GM18870 (cell line): ENCODE results near the gene FAM163B.
"Not testable (repeated sequence)": the region's sequence is repeated elsewhere in the genome, so short reads cannot be mapped to it uniquely, and the experiment has no call there.

Experiments
- ATAC-seq: cut with Tn5 transposase; IDR thresholded peaks from one replicate; pipeline ENCODE4 v1.9.1; 2021; ENCODE audit warnings: moderate library complexity; ENCODE audit not compliant: unreplicated experiment

The FAM163B gene

DNA sequence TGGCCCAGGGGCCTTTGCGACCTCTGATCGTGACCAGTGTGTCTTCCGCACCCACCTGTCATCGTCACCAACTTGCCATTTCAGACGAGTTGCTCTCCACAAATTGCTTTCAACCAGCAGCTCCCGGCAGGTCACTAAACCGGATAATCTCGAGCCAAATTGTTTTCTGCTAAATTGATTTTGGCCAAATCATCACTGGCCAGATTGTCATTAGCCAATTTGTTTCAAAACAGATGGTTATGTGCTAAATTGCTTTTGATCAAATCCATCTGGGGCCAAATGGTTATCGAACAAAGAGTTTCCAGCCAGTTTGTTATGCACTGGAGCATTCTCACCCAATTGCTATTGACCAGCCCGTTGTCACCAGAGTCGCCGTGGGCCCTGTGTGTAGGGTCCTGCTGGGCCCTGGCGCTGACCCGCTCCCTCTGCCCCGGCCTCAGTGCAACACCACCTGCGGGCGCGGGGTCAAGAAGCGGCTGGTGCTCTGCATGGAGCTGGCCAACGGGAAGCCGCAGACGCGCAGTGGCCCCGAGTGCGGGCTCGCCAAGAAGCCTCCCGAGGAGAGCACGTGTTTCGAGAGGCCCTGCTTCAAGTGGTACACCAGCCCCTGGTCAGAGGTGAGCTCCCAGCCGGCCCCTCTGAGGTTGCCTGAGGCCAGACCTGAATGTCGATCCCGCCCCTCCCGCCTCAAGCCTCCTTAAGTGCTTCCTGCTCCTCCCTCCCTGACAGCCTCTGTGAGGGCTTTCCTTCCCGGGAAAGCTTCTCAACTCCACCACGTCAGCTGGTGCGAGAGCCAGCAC lies 39.1 kb downstream of the FAM163B start:
- no peak for ATAC-seq

DNA sequence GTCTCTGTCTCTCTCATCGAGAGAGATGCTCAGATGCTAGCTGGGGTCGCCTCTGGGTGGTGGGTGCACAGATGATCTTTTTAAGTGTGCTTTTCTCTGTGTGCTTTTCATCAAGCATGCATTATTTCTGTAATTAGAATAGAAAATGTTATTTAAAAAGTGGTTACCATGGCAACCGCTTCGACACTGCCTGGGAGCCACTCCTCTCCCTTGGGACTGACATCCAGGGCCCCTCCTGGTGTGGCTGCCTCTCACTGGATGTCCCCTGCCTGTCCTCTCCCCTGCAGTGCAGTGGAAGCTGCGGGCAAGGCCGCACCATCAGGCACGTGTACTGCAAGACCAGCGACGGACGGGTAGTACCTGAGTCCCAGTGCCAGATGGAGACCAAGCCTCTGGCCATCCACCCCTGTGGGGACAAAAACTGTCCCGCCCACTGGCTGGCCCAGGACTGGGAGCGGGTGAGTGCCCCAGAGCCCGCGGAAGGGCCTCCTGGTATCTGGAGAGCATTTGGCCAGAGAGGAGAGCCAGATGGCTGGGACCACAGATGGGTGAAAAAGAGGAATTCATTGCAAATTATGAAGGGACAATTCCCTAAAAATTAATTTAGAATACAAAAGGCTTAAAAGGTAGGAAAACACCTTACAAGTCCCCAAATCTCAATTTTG lies 39.9 kb downstream of the FAM163B start:
- ATAC-seq = no peak

DNA sequence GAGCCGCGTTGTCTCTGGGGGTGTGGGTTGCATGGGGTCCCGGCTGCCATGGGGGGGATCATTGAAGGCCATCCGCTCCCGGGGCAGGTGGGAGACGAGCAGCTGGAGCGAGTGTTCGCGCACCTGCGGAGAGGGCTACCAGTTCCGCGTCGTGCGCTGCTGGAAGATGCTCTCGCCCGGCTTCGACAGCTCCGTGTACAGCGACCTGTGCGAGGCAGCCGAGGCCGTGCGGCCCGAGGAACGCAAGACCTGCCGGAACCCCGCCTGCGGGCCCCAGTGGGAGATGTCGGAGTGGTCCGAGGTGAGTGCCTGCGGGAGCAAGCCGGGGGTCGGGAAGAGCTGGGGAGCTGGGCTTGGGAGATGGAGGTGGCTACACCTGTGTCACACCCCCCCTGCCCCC lies 41.0 kb downstream of the FAM163B start:
- ATAC-seq = no peak

DNA sequence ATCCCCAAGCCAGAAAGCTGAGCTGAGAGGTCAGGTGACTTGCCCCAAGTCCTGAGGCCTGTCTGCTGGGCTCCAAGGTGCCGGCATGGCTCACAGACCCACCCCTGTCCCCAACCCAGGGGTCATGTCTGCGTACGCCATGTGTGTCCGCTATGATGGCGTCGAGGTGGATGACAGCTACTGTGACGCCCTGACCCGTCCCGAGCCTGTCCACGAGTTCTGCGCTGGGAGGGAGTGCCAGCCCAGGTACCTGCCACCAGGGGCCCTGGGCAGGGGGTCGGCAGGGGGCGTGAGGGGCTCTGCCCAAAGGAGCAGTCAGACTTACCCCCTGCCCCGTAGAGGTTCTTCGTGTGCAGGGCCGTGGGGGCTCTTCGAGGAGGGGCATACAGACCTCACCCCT lies 42.4 kb downstream of the FAM163B start:
- no peak for ATAC-seq

DNA sequence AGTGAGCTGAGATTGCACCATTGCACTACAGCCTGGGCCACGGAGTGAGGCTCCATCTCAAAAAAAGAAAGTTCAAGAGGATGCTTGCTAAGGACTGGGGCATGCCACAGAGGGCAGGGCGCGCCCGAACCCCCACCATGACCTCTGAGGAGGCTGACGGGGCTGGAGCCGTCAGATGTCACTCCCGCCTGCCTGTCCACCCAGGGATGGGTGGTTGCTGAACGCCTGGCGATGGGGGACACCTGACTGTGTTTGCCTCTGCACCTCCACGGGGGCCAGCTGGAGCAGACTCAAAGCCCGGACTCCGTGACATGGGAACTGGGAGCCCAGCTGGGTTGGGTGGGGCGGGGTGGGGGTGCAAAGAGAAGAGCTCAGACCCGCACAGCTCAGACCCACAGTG lies 42.8 kb downstream of the FAM163B start:
- ATAC-seq = no peak

DNA sequence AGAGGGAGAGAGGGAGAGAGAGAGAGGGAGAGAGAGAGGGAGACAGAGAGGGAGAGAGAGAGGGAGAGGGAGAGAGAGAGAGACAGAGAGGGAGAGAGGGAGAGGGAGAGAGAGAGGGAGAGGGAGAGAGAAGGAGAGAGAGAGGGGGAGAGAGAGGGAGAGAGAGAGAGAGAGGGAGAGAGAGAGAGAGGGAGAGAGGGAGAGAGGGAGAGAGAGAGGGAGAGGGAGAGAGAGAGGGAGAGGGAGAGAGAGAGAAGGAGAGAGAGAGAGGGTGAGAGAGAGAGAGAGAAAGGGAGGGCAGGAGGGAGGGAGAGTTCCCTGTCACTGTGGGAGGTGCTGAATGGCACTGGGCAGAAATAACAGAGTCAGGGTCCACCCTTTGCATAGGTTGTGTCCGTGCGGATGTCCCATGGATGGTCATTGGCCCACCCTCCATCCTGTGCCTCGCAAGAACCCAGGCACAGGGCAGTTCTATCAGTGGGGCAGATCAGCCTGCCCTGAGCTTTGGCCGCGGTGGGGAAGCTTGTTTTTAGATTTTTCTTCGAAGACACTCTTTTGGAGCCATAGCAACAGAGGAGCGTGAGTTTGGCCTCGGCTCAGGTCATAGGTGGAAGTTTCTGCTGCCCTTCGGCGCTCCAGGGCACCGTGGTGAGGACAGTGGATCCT lies 44.6 kb downstream of the FAM163B start:
- no peak for ATAC-seq

DNA sequence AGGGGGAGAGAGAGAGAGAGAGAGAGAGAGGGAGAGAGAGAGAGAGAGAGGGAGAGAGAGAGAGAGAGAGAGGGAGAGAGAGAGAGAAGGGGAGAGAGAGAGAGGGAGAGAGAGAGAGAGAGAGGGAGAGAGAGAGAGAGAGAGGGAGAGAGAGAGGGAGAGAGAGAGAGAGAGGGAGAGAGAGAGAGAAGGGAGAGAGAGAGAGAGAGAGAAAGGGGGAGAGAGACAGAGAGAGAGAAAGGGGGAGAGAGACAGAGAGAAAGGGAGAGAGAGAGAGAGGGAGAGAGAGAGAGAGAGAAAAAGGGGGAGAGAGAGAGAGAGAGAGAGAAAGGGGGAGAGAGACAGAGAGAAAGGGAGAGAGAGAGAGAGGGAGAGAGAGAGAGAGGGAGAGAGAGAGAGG lies 45.4 kb downstream of the FAM163B start:
- ATAC-seq = not testable (repeated sequence)

DNA sequence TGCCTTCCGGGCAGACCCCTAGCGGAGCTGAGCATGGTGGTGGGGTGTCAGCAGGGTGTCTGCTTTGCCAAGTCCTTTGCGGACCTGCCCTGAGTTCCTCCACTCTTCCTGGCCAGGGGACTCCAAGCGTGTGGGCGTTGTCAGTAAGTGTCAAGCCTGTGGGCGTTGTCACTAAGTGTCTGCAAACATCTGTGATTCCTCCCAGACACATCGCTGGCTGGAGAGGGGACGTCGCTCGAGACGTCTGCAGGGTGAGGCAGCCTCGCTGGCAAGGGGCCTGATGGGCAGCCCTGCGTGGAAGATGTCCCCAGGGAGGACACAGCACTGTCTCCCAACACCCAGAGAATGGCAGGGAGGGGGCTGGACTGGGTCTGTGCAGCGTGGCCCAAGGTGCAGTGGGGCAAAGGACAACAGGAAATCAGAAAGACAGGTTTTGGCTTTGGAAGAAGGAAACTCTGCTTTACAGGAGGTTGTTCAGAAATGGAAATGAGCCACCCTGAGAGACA lies 45.8 kb downstream of the FAM163B start:
- no peak for ATAC-seq

DNA sequence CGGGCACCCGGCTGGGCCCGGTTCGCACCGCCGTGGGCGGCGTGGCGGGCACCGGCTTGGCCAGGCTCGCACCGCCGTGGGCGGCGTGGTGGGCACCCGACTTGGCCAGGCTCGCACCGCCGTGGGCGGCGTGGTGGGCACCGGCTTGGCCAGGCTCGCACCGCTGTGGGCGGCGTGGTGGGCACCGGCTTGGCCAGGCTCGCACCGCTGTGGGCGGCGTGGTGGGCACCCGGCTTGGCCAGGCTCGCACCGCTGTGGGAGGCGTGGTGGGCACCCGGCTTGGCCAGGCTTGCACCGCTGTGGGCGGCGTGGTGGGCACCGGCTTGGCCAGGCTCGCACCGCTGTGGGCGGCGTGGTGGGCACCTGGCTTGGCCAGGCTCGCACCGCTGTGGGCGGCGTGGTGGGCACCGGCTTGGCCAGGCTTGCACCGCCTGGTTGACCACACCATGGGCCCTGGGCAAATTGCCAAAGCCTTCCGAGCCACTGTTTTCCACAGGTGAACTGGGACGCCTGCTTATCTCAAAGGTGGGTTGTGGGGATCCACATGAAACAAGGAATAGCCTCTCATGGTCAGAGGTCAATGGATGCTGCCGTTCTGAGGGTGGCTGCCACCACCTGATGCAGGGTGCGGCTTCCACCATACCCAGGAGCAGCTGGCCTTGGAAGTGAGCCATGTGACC lies 46.4 kb downstream of the FAM163B start:
- no peak for ATAC-seq

DNA sequence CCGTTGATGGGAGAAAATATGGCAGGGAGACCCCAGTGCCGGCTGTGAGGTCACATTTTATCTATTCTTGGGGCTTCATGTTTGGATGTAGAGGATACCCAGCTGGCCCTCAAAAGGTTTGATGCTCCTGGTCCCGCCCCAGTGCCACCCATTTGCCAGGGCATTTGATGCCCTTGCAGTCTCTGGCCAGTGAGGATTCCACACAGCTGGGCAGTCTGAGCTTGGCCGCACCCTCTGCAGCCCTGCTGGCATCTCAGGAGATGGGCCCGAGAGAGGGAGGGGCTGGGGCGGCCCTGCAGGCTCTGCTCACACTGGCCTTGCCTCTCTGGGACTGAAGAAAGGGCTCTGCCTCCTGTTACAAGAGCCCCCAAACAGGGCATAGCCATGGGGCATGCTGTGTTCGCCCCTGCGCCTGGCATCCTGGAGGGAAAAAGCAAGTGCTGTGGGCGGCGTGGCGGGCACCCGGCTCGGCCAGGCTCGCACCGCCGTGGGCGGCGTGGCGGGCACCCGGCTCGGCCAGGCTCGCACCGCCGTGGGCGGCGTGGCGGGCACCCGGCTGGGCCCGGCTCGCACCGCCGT lies 47.1 kb downstream of the FAM163B start:
- no peak for ATAC-seq

DNA sequence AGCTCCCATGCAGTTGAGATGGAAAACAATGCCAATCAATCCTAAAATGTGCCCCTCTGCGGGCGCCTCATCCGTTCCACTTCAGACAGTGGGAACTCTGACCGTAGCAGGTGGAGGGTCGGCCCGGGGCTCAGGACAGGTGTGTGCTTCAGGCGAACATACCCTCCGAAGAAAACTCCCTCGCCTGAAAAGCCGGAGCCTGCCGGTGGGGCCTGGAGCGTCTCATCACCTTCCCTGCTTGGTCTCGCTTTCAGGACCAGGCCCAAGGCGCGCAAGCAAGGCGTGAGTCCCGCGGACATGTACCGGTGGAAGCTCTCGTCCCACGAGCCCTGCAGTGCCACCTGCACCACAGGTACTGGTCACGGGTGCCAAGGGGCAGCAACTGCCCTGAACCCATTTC lies 48.2 kb downstream of the FAM163B start:
- no peak for ATAC-seq

DNA sequence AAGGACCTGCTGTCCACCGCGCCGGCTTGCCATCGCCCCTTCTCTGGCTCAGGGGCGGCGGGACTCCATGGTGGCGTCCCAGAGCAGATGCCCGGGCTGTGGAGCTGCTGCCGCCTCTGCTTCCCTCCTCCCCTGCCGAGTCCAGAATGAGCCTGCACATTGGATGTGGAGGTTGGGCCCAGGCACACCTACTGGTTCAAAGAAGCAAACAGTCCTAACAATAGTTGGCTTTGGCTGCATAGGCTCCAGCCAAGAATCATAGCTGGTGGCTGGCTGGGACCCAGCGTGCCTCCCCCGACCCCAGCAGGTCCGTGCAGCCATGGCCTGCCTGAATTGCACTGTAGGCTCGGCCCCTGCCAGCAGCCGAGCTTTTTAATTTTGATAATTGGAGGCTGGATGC lies 48.9 kb downstream of the FAM163B start:
- no peak for ATAC-seq

DNA sequence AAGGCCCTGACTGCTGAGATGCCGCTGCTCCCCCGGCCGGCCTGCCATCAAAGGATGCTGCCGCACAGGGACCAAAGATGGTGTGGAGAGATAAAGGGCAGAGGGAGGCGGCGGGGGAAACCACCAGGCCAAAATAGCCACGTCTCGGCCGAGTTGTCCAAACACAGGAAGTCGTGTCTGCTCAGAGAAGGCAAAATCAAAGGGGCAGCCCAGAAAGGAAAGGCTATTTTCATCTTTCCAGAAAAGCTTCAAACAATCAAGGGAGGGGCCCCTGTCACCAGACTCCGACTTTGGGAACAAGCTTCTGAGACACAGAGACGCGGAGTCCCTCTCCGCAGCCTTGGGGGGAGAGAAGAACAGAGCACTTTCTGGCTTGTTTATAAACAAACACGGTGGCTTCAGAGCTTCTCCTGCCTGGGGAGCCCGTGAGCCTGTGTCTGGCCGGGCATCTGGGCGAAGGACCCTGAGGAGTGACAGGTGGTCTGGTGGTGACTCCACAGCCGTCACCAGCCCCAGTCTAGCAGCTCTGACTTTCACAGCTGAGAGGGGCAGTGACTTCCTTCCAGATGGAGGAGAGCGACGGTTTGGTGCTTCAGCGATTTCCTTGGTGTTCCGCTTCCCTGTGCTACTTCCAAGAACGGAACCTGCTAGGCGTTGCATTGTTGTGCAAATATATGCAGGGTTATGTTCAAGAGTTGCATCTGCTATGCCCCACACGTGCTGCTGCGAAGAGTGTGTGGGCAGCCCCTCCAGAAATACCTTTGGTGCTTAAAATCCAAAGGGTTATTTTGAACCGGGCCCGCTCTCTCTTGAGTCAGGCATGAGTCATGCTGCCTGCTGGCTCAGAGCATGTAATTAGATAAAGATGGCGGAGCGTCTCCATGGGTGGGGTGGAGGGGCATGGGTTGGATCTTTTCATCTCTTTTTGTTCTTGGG lies 50.7 kb downstream of the FAM163B start:
- ATAC-seq = no peak

DNA sequence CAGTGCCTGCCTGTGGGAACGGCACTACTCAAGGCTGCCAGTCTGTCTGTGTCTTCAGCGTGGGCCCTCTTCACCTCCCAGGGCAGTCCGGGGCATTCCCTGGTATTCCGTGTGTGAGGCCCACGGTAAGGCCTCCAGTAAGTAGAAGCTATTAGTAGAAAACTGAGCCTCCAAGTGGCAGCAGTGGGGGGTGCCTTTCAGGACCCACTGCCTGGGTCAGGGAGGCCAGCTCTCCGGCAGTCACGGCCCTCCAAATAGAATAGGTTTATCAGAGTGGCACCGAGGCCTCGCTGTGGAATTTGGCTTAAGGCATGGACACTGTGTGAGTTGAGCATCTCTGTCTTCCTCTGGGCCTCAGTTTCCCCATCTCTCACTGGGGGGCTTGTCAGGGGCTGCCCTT lies 51.6 kb downstream of the FAM163B start:
- no peak for ATAC-seq

DNA sequence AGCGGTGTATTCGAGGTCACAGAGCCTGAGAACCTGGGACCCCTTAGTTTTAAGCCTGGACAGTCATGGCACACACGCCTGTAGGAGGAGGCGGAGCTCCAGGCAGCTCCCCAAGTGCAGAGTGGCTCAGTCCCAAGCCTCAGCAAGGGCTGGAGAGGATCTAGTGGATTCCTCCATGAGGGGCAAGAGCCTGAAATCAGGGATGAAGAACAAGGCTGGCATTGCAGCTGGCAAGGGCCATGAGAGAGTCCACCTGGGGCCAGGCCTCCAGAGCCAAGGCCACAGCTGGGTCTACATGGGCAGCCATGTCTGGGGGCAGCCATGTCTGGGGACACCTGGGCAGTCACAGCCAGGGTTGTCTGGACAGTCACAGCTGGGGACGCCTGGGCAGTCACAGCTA lies 52.8 kb downstream of the FAM163B start:
- ATAC-seq = no peak

DNA sequence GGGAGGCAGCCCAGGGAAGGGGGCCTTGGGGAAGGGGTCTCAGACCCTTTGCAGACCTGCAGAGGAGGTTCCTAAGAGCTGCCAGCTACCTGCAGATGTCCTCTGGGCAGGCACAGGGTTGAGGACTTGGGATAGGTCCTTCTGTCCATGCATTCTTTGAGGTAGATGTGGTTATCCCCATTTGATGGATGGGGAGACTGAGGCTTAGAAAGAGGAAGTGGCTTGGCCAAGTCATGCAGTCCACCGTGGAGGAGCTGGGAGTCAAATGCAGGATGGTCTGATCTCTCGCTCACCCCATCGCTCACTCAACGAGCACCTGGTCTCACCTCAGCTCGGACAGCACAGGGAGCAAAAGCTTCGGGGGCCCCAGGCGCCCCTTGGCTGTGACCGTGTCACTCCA lies 54.5 kb downstream of the FAM163B start:
- ATAC-seq = no peak

DNA sequence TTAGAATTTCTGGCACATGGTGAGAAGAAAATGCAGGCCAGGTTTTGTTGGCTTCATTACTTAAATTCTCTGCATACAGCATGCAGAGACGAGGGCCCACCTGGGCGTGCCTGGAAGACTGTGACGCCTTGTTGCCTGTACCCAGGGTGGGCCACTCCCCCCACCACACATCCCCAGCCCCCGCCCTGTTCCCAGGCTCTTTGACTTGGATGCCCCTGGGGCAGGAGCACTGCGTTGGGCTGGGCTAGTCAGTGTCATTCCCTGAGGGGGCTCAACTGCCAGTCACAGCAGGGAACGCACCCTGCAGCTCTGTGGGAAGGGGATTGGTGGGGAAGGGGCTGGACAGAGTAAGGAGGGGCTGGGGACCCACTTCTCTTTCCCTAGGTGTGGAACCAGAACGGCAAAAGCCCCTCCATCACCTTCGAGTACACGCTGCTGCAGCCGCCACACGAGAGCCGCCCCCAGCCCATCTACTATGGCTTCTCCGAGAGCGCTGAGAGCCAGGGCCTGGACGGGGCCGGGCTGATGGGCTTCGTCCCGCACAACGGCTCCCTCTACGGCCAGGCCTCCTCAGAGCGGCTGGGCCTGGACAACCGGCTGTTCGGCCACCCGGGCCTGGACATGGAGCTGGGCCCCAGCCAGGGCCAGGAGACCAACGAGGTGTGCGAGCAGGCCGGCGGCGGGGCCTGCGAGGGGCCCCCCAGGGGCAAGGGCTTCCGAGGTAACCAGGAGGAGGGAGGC lies 55.0 kb downstream of the FAM163B start:
- ATAC-seq = no peak

DNA sequence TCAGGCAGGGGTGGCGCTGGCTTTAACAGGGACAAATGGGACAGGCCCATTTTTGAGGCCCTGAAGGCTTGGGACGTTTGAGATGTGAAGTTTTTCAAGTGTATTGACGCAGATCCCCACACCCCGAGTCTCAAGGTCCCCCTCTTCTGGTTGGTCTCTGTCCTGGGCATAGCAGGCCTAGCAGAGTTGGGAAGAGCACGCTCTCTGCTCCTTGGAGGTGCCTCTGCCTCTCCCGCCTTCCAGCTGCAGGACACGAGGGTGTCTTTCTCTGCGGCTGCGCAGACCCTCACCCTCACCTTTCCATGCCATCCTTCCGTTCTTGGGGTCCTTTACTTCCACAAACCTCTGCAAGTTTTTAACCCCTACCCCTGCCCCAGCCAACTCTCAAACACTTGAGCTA lies 56.1 kb downstream of the FAM163B start:
- ATAC-seq = no peak

DNA sequence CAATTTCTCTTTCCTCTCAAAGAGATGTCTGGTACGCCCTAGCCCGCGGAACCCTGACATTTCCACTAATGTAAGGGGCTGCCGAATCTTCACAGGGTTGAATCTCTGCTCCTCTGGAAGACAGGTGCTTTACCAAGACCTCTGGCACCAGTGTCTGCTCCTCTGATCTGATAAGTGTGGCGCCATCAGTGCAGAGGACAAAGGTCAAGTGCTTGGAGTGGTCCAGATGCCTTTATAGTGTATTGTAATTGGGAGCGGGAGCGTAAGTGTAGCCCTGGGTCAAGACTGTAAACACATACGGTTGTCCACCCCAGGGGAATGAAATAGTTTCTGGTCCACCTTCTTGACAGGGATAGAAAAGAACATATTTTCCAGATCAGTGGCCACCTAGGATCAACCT lies 57.0 kb downstream of the FAM163B start:
- ATAC-seq = no peak
